AG09309 (cell line): ENCODE results near the gene MBD6.

Experiments used
- DNase-seq: peaks from one replicate; pipeline ENCODE4 v3.0.0-alpha.2; 2010; ENCODE audit warnings: low read depth
- H3K4me3 ChIP-seq: 2 replicates; pipeline ENCODE4 v1.5.1; 2011; ENCODE audit warnings: mild to moderate bottlenecking, low read depth, low read length, moderate library complexity; ENCODE audit not compliant: control insufficient read depth
- CTCF ChIP-seq: IDR thresholded peaks from 2 replicates; pipeline ENCODE4 v1.5.1; 2011; ENCODE audit warnings: mild to moderate bottlenecking, low read depth, low read length, inconsistent platforms; ENCODE audit not compliant: insufficient read depth, control insufficient read depth; ENCODE audit errors: missing control alignments

MBD6 gene

GRCh38 chr12:57575771-57576612, 53.4 kb downstream of the MBD6 start:
- TF ChIP-seq CTCF = no peak
- no peak for DNase-seq
- no peak overlapping the region for H3K4me3 ChIP-seq

- DNase-seq = no peak
- H3K4me3 ChIP-seq = no peak overlapping the region
- no peak for TF ChIP-seq CTCF
Measured at GRCh38 chr12:57576613-57577160, 54.1 kb downstream of the MBD6 start.

- DNase-seq = no peak
- no peak overlapping the region for H3K4me3 ChIP-seq
- TF ChIP-seq CTCF = no peak
Measured at GRCh38 chr12:57577981-57578758, 55.5 kb downstream of the MBD6 start.

- no peak for TF ChIP-seq CTCF
- H3K4me3 ChIP-seq = no peak overlapping the region
Measured at GRCh38 chr12:57579011-57579410, 56.4 kb downstream of the MBD6 start.

More at GRCh38 chr12:57579011-57579410, 56.4 kb downstream of the MBD6 start:
- no peak for DNase-seq
